Measurements from ENCODE around the gene PIM1. TPM values are rescaled to one million over a fixed set of nuclear protein-coding genes. Genes with fewer than 3 reads are reported as not detected.

Gene PIM1
- total RNA-seq, 1 donor from 2014 or later = 9.1 TPM

DNA sequence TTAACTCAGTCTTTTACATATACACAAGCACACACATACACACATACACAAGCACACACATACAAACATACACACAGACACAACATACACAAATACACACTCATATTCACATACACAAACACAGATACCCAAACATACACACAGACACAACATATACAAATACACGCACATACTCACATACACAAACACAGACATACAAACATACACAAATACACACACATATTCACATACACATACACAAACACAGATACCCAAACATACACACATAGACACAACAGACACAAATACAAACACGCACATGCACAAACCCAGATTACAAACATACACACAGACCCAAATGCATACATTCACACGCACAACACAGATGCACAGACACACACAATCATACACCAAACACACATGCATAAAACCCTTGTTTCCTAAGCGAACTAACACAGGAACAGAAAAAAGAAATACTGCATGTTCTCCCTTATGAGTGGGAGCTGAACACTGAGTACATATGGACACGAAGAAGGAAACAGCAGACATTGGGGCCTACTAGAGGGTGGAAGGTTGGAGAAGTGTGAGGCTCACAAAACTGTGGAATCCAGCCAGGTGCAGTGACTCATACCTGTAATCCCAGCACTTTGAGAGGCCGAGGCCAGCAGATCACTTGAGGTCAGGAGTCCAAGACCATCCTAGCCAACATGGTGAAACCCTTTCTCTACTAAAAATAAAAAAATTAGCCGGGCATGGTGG is 34.2 kb downstream of the PIM1 start:
- Mint-ChIP-seq H3K36me3 (no peaks in the 10 kb centered on the region), H3K27ac (peak overlapping the region; percentile 0), H3K4me1 (peaks cover 11% of the 10 kb centered on the region), H3K9me3 (no peaks in the 10 kb centered on the region), H3K4me3 (no peak overlapping the region), H3K27me3 (ENCODE audit: insufficient read depth, low read depth) (peaks cover 4% of the 10 kb centered on the region)
- no peak overlapping the region for H3K4me3 ChIP-seq
- H3K4me1 ChIP-seq = no peaks in the 10 kb centered on the region
- H3K9me3 ChIP-seq (ENCODE audit: low read depth) = no peaks in the 10 kb centered on the region
- no peaks in the 10 kb centered on the region for H3K79me2 ChIP-seq (ENCODE audit: low read depth)
- H3K4me2 ChIP-seq = no peak overlapping the region
- no peaks in the 10 kb centered on the region for H3F3A ChIP-seq (ENCODE audit: low read depth)
- no peak for DNase-seq (ENCODE audit: low spot score)
- TF ChIP-seq EZH2 (IDR thresholded peaks at IDR 0.05) (no peak), EZH2phosphoT487 (IDR thresholded peaks at IDR 0.05) (no peak)
- TF ChIP-seq, protein P1, sequence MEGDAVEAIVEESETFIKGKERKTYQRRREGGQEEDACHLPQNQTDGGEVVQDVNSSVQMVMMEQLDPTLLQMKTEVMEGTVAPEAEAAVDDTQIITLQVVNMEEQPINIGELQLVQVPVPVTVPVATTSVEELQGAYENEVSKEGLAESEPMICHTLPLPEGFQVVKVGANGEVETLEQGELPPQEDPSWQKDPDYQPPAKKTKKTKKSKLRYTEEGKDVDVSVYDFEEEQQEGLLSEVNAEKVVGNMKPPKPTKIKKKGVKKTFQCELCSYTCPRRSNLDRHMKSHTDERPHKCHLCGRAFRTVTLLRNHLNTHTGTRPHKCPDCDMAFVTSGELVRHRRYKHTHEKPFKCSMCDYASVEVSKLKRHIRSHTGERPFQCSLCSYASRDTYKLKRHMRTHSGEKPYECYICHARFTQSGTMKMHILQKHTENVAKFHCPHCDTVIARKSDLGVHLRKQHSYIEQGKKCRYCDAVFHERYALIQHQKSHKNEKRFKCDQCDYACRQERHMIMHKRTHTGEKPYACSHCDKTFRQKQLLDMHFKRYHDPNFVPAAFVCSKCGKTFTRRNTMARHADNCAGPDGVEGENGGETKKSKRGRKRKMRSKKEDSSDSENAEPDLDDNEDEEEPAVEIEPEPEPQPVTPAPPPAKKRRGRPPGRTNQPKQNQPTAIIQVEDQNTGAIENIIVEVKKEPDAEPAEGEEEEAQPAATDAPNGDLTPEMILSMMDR (IDR thresholded peaks at IDR 0.05) = no peak
- no peak overlapping the region for H2AFZ ChIP-seq (replicated peaks)
- H3K9ac ChIP-seq = no peak overlapping the region
- no peaks in the 10 kb centered on the region for H3K27me3 ChIP-seq
- H4K20me1 ChIP-seq (ENCODE audit: low read depth) = no peaks in the 10 kb centered on the region
- no peaks in the 10 kb centered on the region for H3K36me3 ChIP-seq
- H3K27ac ChIP-seq = no peak overlapping the region

DNA sequence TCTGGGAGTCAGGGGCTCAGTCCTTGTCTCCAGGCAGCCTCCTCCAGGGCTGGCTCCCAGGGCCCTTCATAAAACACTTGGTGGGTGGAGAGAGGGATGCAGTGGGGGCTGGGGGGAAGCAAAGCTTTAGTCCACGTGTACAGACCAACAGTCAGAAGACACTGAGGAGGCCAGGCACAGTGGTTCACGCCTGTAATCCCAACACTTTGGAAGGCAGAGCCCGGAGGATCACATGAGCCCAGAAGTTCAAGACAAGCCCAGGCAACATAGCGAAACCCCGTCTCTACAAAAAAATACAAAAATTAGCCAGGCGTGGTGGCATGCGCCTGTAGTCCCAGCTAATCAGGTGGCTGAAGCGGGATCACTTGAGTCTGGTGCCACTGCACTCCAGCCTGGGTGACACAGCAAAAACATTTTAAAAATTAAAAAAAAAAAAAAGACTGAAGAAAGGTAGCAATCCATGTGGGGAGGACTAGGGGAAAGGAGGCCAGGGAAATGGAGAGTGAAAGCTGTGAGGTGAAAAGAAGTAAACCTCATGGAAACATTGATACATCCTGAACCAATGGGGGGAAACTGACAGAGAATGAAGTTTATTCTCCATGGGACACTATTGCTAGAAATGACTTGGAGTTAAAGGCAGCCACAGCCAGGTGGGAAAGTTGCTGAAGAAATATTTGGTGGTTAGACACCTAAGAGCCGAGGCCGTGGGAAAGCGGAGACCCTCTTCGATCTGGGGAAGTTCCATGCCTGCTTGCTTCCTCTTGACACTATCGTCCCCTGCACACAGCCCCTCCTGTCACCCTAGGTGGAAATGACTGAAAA is 35.4 kb downstream of the PIM1 start:
- peak overlapping the region; percentile 68 for H2AFZ ChIP-seq (replicated peaks)
- H3F3A ChIP-seq (ENCODE audit: low read depth) = no peaks in the 10 kb centered on the region
- no peak overlapping the region for H3K9ac ChIP-seq
- TF ChIP-seq EZH2 (IDR thresholded peaks at IDR 0.05) = no peak
- TF ChIP-seq, protein P1 (IDR thresholded peaks at IDR 0.05) = no peak
- TF ChIP-seq EZH2phosphoT487 (IDR thresholded peaks at IDR 0.05) = no peak
- H3K4me3 ChIP-seq = no peak overlapping the region
- H3K36me3 ChIP-seq = no peaks in the 10 kb centered on the region
- no peaks in the 10 kb centered on the region for H3K4me1 ChIP-seq
- Mint-ChIP-seq H3K4me1 (peaks cover 10% of the 10 kb centered on the region), H3K9me3 (no peaks in the 10 kb centered on the region), H3K36me3 (no peaks in the 10 kb centered on the region), H3K27ac (peak overlapping the region; percentile 24), H3K27me3 (ENCODE audit: insufficient read depth, low read depth) (peaks cover 5% of the 10 kb centered on the region), H3K4me3 (no peak overlapping the region)
- no peak for DNase-seq (ENCODE audit: low spot score)
- H3K4me2 ChIP-seq = no peak overlapping the region
- H3K9me3 ChIP-seq (ENCODE audit: low read depth) = no peaks in the 10 kb centered on the region
- H3K79me2 ChIP-seq (ENCODE audit: low read depth) = no peaks in the 10 kb centered on the region
- H3K27ac ChIP-seq = no peak overlapping the region
- H3K27me3 ChIP-seq = no peaks in the 10 kb centered on the region
- no peaks in the 10 kb centered on the region for H4K20me1 ChIP-seq (ENCODE audit: low read depth)

DNA sequence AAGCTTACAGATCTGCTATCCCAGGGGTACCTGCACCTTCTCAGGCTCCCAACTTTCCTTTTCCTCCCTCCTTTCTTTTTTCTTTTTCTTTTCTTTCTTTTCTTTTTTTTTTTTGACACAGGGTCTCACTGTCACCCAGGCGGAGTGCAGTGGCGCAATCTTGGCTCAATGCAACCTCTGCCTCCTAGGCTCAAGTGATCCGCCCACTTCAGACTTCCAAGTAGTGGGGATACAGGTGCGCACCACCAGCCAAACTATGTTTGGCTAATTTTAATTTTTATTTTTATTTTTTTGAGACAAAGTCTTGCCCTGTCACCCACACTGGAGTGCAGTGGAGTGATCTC is 36.0 kb downstream of the PIM1 start:
- H2AFZ ChIP-seq (replicated peaks) = no peak overlapping the region
- no peaks in the 10 kb centered on the region for H3K36me3 Mint-ChIP-seq
- no peaks in the 10 kb centered on the region for H3K9me3 ChIP-seq (ENCODE audit: low read depth)
- no peaks in the 10 kb centered on the region for H3K79me2 ChIP-seq (ENCODE audit: low read depth)
- peaks cover 6% of the 10 kb centered on the region for H3K27me3 Mint-ChIP-seq (ENCODE audit: insufficient read depth, low read depth)
- no peak overlapping the region for H3K27ac ChIP-seq
- H4K20me1 ChIP-seq (ENCODE audit: low read depth) = no peaks in the 10 kb centered on the region
- H3K4me3 ChIP-seq = no peak overlapping the region
- H3K9ac ChIP-seq = no peak overlapping the region
- H3K4me2 ChIP-seq = no peak overlapping the region
- H3K27me3 ChIP-seq = no peaks in the 10 kb centered on the region
- no peaks in the 10 kb centered on the region for H3K36me3 ChIP-seq
- no peaks in the 10 kb centered on the region for H3K9me3 Mint-ChIP-seq
- no peak for DNase-seq (ENCODE audit: low spot score)
- H3K4me3 Mint-ChIP-seq = no peak overlapping the region
- peaks cover 8% of the 10 kb centered on the region for H3K4me1 Mint-ChIP-seq
- H3F3A ChIP-seq (ENCODE audit: low read depth) = no peaks in the 10 kb centered on the region
- TF ChIP-seq, protein P1 (IDR thresholded peaks at IDR 0.05) = no peak
- no peak for TF ChIP-seq EZH2 (IDR thresholded peaks at IDR 0.05)
- TF ChIP-seq EZH2phosphoT487 (IDR thresholded peaks at IDR 0.05) = no peak
- H3K4me1 ChIP-seq = no peaks in the 10 kb centered on the region
- H3K27ac Mint-ChIP-seq = peak overlapping the region; percentile 24
